SU-DHL-6 (cell line): Measurements from ENCODE around the gene HECTD4.

Experiments used
- CTCF ChIP-seq: fragments of 200-600 bp; sonication (generic); IDR thresholded peaks from one replicate; pipeline ENCODE4 v1.5.1; 2017; ENCODE audit warnings: antibody characterized with exemption, mild to moderate bottlenecking, low read length, moderate library complexity; ENCODE audit not compliant: insufficient read depth, poor library complexity, severe bottlenecking
- EZH2phosphoT487 ChIP-seq: fragments of 200-600 bp; sonication (generic), shearing (Covaris generic); conservative IDR thresholded peaks from 2 replicates; pipeline ENCODE4 v1.6.1; 2018; ENCODE audit warnings: mild to moderate bottlenecking, antibody characterized with exemption, low read length, moderate library complexity, mixed read lengths

GRCh38 chr12:112256780-112257179, 125.5 kb downstream of the HECTD4 start:
- no peak for TF ChIP-seq CTCF
- no peak for TF ChIP-seq EZH2phosphoT487
